Measurements from ENCODE around the gene TADA2A.

Gene TADA2A

GRCh38 chr17:37382056-37382455 lies 24.6 kb upstream of the TADA2A start:
- H3K4me3 ChIP-seq (ENCODE audit: low read depth, low read length): no peak overlapping the region
- no peak for DNase-seq
- H3K27me3 ChIP-seq: no peaks in the 10 kb centered on the region
- peaks cover 7% of the 10 kb centered on the region for H3K4me1 ChIP-seq
- TF ChIP-seq CTCF (IDR thresholded peaks at IDR 0.05; ENCODE audit: low read depth, low read length): no peak
- H3K36me3 ChIP-seq: no peaks in the 10 kb centered on the region
- H3K9me3 ChIP-seq: no peaks in the 10 kb centered on the region

GRCh38 chr17:37384560-37385149 lies 22.0 kb upstream of the TADA2A start:
- no peak for TF ChIP-seq CTCF (IDR thresholded peaks at IDR 0.05; ENCODE audit: low read depth, low read length)
- DNase-seq: no peak
- no peaks in the 10 kb centered on the region for H3K9me3 ChIP-seq
- no peaks in the 10 kb centered on the region for H3K36me3 ChIP-seq
- H3K27me3 ChIP-seq: no peaks in the 10 kb centered on the region
- H3K4me1 ChIP-seq: peaks cover 7% of the 10 kb centered on the region
- no peak overlapping the region for H3K4me3 ChIP-seq (ENCODE audit: low read depth, low read length)

- Histone ChIP-seq H3K4me1 (peaks cover 7% of the 10 kb centered on the region), H3K9me3 (no peaks in the 10 kb centered on the region)
- DNase-seq: no peak
Measured at GRCh38 chr17:37385474-37385990, 21.2 kb upstream of the TADA2A start.

GRCh38 chr17:37386462-37386861 lies 20.2 kb upstream of the TADA2A start:
- H3K4me1 ChIP-seq: peaks cover 11% of the 10 kb centered on the region
- DNase-seq: no peak
- H3K36me3 ChIP-seq: no peaks in the 10 kb centered on the region
- no peaks in the 10 kb centered on the region for H3K27me3 ChIP-seq
- no peak overlapping the region for H3K4me3 ChIP-seq (ENCODE audit: low read depth, low read length)
- no peaks in the 10 kb centered on the region for H3K9me3 ChIP-seq
- no peak for TF ChIP-seq CTCF (IDR thresholded peaks at IDR 0.05; ENCODE audit: low read depth, low read length)

More at GRCh38 chr17:37385474-37385990, 21.2 kb upstream of the TADA2A start:
- Histone ChIP-seq H3K4me3 (ENCODE audit: low read depth, low read length) (no peak overlapping the region), H3K27me3 (no peaks in the 10 kb centered on the region), H3K36me3 (no peaks in the 10 kb centered on the region)
- TF ChIP-seq CTCF (IDR thresholded peaks at IDR 0.05; ENCODE audit: low read depth, low read length): no peak

GRCh38 chr17:37388266-37388665 lies 18.4 kb upstream of the TADA2A start:
- TF ChIP-seq CTCF (IDR thresholded peaks at IDR 0.05; ENCODE audit: low read depth, low read length): no peak
- no peaks in the 10 kb centered on the region for H3K36me3 ChIP-seq
- H3K9me3 ChIP-seq: no peaks in the 10 kb centered on the region

GRCh38 chr17:37389160-37389559 lies 17.5 kb upstream of the TADA2A start:
- no peak for TF ChIP-seq CTCF (IDR thresholded peaks at IDR 0.05; ENCODE audit: low read depth, low read length)
- DNase-seq: no peak

More at GRCh38 chr17:37388266-37388665, 18.4 kb upstream of the TADA2A start:
- Histone ChIP-seq H3K4me3 (ENCODE audit: low read depth, low read length) (no peak overlapping the region), H3K27me3 (no peaks in the 10 kb centered on the region), H3K4me1 (peaks cover 17% of the 10 kb centered on the region)
- DNase-seq: no peak

More at GRCh38 chr17:37389160-37389559, 17.5 kb upstream of the TADA2A start:
- H3K9me3 ChIP-seq: no peaks in the 10 kb centered on the region
- H3K27me3 ChIP-seq: no peaks in the 10 kb centered on the region
- H3K36me3 ChIP-seq: no peaks in the 10 kb centered on the region
- no peak overlapping the region for H3K4me3 ChIP-seq (ENCODE audit: low read depth, low read length)
- H3K4me1 ChIP-seq: peaks cover 17% of the 10 kb centered on the region

Measured in BE2C (cell line).